Skeletal muscle tissue (tissue), 4 donors: ENCODE results near the gene GJC2. TPM values are rescaled to one million over a fixed set of nuclear protein-coding genes. Genes with fewer than 3 reads are reported as not detected.

Source experiments
- H3K27ac ChIP-seq: one replicate; pipeline ENCODE4 v1.7.0; 2013; ENCODE audit warnings: mild to moderate bottlenecking, low read depth, low read length, inconsistent platforms
- H3K27me3 ChIP-seq, 3 donors: one replicate each; pipeline ENCODE4 v1.7.0; 2013; ENCODE audit warnings: low read length in 3 of 3; ENCODE audit not compliant: control insufficient read depth in 3 of 3, insufficient read depth in 3 of 3
- H3K36me3 ChIP-seq, 3 donors: one replicate each; pipeline ENCODE4 v1.7.0; 2013; ENCODE audit warnings: low read length in 3 of 3; ENCODE audit not compliant: control insufficient read depth in 3 of 3, insufficient read depth in 3 of 3
- H3K4me1 ChIP-seq, 3 donors: one replicate each; pipeline ENCODE4 v1.7.0; 2013; ENCODE audit warnings: low read length in 3 of 3, mild to moderate bottlenecking in 3 of 3; ENCODE audit not compliant: control insufficient read depth in 3 of 3, insufficient read depth in 3 of 3
- H3K4me3 ChIP-seq, 3 donors: one replicate each; pipeline ENCODE4 v1.7.0; 2013; ENCODE audit warnings: low read length in 3 of 3
- H3K9ac ChIP-seq, 3 donors: one replicate each; pipeline ENCODE4 v1.7.0; 2013; ENCODE audit warnings: low read length in 3 of 3, mild to moderate bottlenecking in 3 of 3, moderate library complexity in 2 of 3, low read depth in 1 of 3
- H3K9me3 ChIP-seq, 3 donors: one replicate each; pipeline ENCODE4 v1.7.0; 2013; ENCODE audit warnings: low read length in 3 of 3; ENCODE audit not compliant: control insufficient read depth in 3 of 3
- total RNA-seq: library from RNA; depleted of rRNA; stranded (reverse); fragments of >200 nt; gene quantifications from one replicate; pipeline ENCODE4 v1.2.3, GENCODE V29; 2014
- donor health status: Osteomylitis.

The GJC2 gene
- total RNA-seq, 1 donor from 2014 or later, result 1.6 TPM

DNA sequence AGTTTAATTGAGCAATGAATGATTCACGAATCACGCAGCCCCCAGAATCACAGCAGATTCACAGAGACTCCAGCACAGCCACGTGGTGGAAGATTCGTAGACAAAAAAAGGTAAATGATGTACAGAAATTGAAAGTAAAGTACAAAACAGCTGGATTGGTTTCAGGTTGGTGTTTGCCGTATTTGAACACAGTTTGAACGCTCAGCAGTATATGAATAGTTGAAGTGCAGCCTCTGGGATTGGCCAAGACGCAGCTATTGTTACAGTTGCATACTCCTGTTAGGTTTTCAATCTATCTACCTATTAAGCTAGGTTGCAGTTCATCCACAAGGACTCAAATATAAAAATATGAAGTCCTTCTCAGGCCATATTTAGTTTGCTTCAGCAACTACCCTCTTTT is 37.6 kb upstream of the GJC2 start:
- H3K4me1 ChIP-seq, result peaks cover 21 to 27% (median 23%) of the 10 kb centered on the region in 3 donors
- H3K27ac ChIP-seq, result no peak overlapping the region
- H3K4me3 ChIP-seq, result no peak overlapping the region
- no peaks in the 10 kb centered on the region for H3K9me3 ChIP-seq
- no peak overlapping the region for H3K9ac ChIP-seq
- peaks cover 4 to 9% (median 8%) of the 10 kb centered on the region in 3 donors for H3K36me3 ChIP-seq
- no peaks in the 10 kb centered on the region for H3K27me3 ChIP-seq

DNA sequence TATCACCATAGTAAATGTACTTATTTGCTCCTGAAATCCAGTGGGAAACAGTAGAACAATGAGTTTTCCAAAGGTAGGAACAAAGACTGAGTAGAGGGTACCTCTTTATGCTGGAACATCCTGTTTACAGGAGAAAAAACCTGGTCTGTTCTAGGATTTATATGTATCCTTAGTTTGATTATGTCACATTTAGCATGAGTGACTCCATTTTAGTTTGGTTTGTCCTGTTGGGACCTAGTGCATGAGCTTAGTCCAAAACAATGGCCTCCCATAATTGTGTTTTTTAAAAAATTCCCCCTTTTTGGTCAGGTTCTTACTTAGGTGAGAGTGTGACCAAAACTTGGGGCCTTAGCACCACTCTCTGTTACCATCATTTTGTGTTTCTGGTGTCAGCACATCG is 37.1 kb upstream of the GJC2 start:
- no peaks in the 10 kb centered on the region for H3K9me3 ChIP-seq
- H3K9ac ChIP-seq, result no peak overlapping the region
- no peaks in the 10 kb centered on the region for H3K27me3 ChIP-seq

DNA sequence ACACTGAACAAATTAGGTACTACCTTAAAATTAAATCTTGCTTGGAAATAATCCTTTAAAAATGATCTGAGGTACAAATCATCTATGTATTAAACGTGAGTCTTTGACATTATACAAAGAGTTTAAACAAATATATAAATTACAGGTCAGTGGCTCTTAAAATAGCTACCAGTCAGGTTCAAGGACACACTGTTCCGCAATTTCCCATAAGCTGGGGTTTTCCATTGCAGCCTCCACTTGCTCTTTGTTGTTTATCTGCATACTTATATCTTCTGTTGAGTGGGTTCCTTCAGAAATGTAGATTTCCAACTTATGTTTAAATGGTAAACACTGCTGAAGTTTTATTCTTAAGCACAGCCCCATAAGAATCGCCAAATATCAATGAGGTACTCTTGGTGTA is 34.9 kb upstream of the GJC2 start:
- no peaks in the 10 kb centered on the region for H3K9me3 ChIP-seq
- no peak overlapping the region for H3K27ac ChIP-seq
- no peak overlapping the region for H3K4me3 ChIP-seq
- no peak overlapping the region for H3K9ac ChIP-seq
- H3K4me1 ChIP-seq, result peaks cover 4 to 5% (median 4%) of the 10 kb centered on the region in 3 donors
- H3K36me3 ChIP-seq, result no peaks in the 10 kb centered on the region
- no peaks in the 10 kb centered on the region for H3K27me3 ChIP-seq

More for the DNA sequence above, 37.1 kb upstream of the GJC2 start:
- H3K4me3 ChIP-seq, result no peak overlapping the region
- H3K36me3 ChIP-seq, result peaks cover 2 to 4% (median 4%) of the 10 kb centered on the region in 3 donors
- H3K27ac ChIP-seq, result no peak overlapping the region
- H3K4me1 ChIP-seq, result peaks cover 19 to 24% (median 22%) of the 10 kb centered on the region in 3 donors

DNA sequence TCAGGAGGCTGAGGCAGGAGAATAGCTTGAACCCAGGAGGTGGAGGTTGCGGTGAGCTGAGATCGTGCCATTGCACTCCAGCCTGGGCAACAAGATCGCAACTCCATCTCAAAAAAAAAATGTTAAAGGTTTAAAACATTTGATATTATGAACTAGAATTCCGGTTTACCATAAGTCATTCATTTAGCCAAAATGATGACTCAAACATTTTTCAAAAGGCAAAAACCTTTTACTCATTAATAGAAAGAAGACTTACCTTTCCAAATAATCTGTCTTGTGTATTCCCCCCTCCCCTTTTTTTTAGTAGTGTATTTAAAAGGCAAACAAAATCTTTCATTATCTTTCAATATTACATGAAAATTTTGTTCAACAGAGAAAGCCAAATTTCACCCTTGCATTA is 32.4 kb upstream of the GJC2 start:
- H3K36me3 ChIP-seq, result no peaks in the 10 kb centered on the region
- no peaks in the 10 kb centered on the region for H3K4me1 ChIP-seq
- no peaks in the 10 kb centered on the region for H3K9me3 ChIP-seq
- no peaks in the 10 kb centered on the region for H3K27me3 ChIP-seq
- H3K9ac ChIP-seq, result no peak overlapping the region
- no peak overlapping the region for H3K4me3 ChIP-seq
- H3K27ac ChIP-seq, result no peak overlapping the region

DNA sequence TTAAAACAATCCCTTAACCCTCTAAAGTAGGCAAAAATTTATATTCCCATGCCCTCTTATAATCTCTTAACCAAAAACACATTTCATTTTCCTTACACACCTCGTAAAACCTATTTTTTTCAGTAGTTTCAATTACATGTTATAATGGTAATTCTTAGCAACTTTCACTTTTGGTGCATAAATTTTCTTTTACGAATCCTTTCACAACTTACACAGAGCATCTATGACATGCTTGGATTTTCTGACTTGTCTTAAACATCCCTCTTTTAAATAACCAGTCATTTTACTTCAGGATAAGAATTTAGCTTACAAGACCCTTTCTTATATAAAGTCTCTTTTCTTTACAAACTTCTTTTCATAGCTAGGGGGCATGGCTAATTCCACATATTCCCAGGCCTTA is 31.7 kb upstream of the GJC2 start:
- H3K27ac ChIP-seq, result no peak overlapping the region
- H3K4me3 ChIP-seq, result no peak overlapping the region
- H3K27me3 ChIP-seq, result no peaks in the 10 kb centered on the region
- no peaks in the 10 kb centered on the region for H3K9me3 ChIP-seq
- H3K9ac ChIP-seq, result no peak overlapping the region
- H3K4me1 ChIP-seq, result no peaks in the 10 kb centered on the region
- H3K36me3 ChIP-seq, result no peaks in the 10 kb centered on the region

DNA sequence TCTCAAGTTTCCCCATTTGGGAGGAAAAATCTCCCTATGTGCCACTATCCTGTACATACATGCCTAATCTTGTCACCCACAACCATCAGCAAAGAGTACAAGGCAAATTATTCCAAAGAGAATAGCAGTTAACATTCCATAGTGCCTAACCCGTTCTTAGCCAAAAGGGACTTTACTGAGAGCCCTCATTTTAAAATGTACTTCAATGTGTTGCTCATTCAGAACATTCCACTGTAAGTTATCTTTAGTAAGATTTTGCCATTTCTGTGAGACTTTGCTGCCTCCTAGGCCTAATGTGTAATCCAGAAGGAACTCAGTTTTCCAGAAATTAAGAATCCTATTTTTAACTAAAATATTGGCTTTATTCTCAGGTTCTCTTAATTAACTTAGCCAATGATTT is 29.4 kb upstream of the GJC2 start:
- H3K36me3 ChIP-seq, result no peaks in the 10 kb centered on the region
- H3K4me3 ChIP-seq, result no peak overlapping the region
- no peaks in the 10 kb centered on the region for H3K4me1 ChIP-seq
- no peak overlapping the region for H3K27ac ChIP-seq
- H3K9me3 ChIP-seq, result no peaks in the 10 kb centered on the region
- H3K9ac ChIP-seq, result no peak overlapping the region
- no peaks in the 10 kb centered on the region for H3K27me3 ChIP-seq

DNA sequence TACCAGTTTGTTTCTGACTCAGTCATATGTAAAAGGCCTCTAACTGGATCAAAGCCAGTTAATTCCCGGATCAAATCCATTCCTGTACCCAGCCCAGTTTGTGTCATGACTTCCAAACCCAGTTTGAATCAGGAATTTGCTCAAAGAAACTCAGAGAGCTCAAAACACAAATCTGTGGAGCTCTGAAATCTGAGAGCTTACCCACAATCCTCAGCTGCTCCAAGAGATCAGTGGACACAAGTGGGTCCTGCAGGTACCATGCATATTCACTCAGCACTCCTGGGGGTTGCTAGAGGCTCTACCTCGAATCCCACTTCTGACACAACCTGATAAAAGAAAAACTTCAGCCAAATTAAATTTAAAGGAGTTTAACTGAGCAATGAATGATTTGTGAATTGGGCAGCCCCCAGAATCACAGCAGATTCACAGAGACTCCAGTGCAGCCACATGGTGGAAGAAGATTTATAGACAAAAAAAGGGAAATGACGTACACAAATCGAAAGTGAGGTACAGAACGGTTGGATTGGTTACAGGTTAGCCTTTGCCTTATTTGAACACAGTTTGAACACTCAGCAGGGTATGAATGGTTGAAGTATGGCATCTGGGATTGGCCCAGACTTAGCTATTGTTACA is 28.8 kb upstream of the GJC2 start:
- Histone ChIP-seq H3K27me3 (no peaks in the 10 kb centered on the region), H3K4me1 (no peaks in the 10 kb centered on the region), H3K9ac (no peak overlapping the region), H3K27ac (no peak overlapping the region), H3K9me3 (no peaks in the 10 kb centered on the region), H3K4me3 (no peak overlapping the region), H3K36me3 (no peaks in the 10 kb centered on the region)

DNA sequence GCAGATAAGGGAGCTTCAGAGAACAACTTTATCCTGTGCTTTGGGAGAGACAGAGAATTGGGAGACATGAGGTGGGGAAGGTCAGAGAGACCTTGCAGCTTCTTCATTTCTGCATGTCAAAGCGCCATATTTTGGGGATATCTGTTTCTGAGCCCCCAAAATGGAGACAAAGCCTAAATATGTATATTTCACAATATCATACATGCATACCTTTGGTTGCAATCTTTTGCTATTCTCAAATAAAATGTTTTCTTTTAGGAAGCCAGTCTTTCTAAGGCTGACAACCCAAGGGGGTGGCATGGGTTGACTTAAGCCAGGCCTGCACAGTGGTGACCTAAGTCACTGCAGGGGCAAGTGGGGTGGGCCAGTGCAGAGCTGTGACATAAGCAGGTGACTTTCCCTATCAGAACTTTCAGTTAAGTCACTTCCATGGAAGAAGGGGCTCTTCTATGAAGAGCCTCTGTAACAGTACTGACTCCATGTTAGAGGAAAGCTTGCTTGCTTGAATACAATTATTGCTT is 26.7 kb upstream of the GJC2 start:
- H3K27me3 ChIP-seq, result no peaks in the 10 kb centered on the region
- H3K27ac ChIP-seq, result no peak overlapping the region
- H3K4me3 ChIP-seq, result no peak overlapping the region
- no peaks in the 10 kb centered on the region for H3K4me1 ChIP-seq
- no peaks in the 10 kb centered on the region for H3K36me3 ChIP-seq
- H3K9me3 ChIP-seq, result no peaks in the 10 kb centered on the region
- H3K9ac ChIP-seq, result no peak overlapping the region

DNA sequence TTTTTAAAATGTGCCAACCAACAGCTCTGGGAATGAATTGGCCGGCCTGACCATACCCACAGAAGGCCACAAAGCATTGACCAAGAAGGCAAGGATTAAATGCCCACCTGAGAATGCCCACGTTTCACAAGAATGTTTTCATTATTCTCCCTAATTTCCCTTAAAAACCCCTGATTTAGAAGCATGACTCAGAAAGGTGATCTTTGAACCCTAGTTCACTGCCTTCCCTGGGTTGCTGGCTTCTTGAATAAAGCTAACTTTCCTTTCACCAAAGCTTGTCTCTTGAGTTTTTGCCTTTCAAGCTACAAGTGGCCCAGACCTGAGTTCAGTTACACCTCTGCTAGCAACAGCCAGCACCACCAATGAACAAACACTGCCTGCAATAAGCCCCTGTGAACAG is 26.2 kb upstream of the GJC2 start:
- Histone ChIP-seq H3K4me3 (no peak overlapping the region), H3K36me3 (no peaks in the 10 kb centered on the region), H3K9ac (no peak overlapping the region), H3K9me3 (no peaks in the 10 kb centered on the region), H3K27me3 (no peaks in the 10 kb centered on the region), H3K27ac (no peak overlapping the region), H3K4me1 (no peaks in the 10 kb centered on the region)

DNA sequence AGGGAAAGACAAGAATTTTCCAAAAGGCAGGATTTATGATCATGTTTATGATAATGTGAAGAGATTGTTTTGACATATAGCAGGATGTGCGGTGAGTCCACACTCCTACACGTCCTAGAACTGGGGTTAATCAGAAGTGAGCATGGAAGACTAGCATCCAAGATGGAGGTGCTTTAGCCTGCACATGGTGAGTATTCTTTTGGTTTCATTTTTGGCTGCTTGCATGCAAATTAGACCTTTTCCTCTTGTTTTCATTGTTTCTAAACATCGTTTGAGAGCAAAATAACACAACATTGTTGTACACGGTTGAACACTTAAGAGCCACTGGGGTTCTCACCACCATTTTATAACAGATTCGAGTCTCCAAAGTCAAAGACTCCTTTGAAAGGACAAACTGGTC is 24.5 kb upstream of the GJC2 start:
- no peak overlapping the region for H3K27ac ChIP-seq
- H3K36me3 ChIP-seq, result no peaks in the 10 kb centered on the region
- no peak overlapping the region for H3K4me3 ChIP-seq
- no peaks in the 10 kb centered on the region for H3K9me3 ChIP-seq
- no peaks in the 10 kb centered on the region for H3K4me1 ChIP-seq
- no peak overlapping the region for H3K9ac ChIP-seq
- no peaks in the 10 kb centered on the region for H3K27me3 ChIP-seq
